GM23338 (cell line): ENCODE results near the gene LMAN2L. TPM values are rescaled to one million over a fixed set of nuclear protein-coding genes. Genes with fewer than 3 reads are reported as not detected.

Experiments
- ATAC-seq: fragments of 200-7000 bp; cut with Tn5 transposase; 3 replicates; pipeline ENCODE4 v1.9.1; 2020
- DNase-seq: peaks from one replicate; pipeline ENCODE4 v3.0.0-alpha.2; 2015; ENCODE audit warnings: low spot score
- H2AFZ ChIP-seq: fragments of 200-600 bp; sonication (generic); 2 replicates; pipeline ENCODE4 v1.8.0; 2016; ENCODE audit warnings: antibody characterized with exemption, mild to moderate bottlenecking, moderate library complexity
- H3F3A ChIP-seq: fragments of 200-600 bp; sonication (generic); replicated peaks from 2 replicates; pipeline ENCODE4 v1.8.0; 2017; ENCODE audit warnings: antibody characterized with exemption, mixed run types, low read depth
- H3K27ac ChIP-seq: fragments of 200-600 bp; sonication (generic); 2 replicates; pipeline ENCODE4 v1.6.1; 2016; ENCODE audit warnings: low read depth
- H3K27me3 ChIP-seq: fragments of 200-600 bp; sonication (generic); 2 replicates; pipeline ENCODE4 v1.8.0; 2016; ENCODE audit warnings: mild to moderate bottlenecking, mixed run types, moderate library complexity; ENCODE audit not compliant: insufficient read depth
- H3K36me3 ChIP-seq: fragments of 200-600 bp; sonication (generic); 2 replicates; pipeline ENCODE4 v1.8.0; 2016; ENCODE audit warnings: mild to moderate bottlenecking; ENCODE audit not compliant: insufficient read depth
- H3K4me1 ChIP-seq: fragments of 200-600 bp; sonication (generic); 2 replicates; pipeline ENCODE4 v1.8.0; 2016; ENCODE audit warnings: mild to moderate bottlenecking, moderate library complexity; ENCODE audit not compliant: insufficient read depth
- H3K4me2 ChIP-seq: fragments of 200-600 bp; sonication (generic); 2 replicates; pipeline ENCODE4 v1.7.1; 2017; ENCODE audit warnings: mixed run types
- H3K4me3 ChIP-seq: fragments of 200-600 bp; sonication (generic); 2 replicates; pipeline ENCODE4 v1.6.1; 2016; ENCODE audit warnings: mixed run types
- H3K79me2 ChIP-seq: fragments of 200-600 bp; sonication (generic); replicated peaks from 2 replicates; pipeline ENCODE4 v1.8.0; 2017; ENCODE audit warnings: mild to moderate bottlenecking; ENCODE audit not compliant: insufficient read depth
- H3K9me2 ChIP-seq: fragments of 200-600 bp; sonication (generic); 2 replicates; pipeline ENCODE4 v1.8.0; 2017; ENCODE audit not compliant: insufficient read depth
- H4K20me1 ChIP-seq: fragments of 200-600 bp; sonication (generic); replicated peaks from 2 replicates; pipeline ENCODE4 v1.8.0; 2017; ENCODE audit warnings: mild to moderate bottlenecking; ENCODE audit not compliant: insufficient read depth
- H3K27ac Mint-ChIP-seq: 2 replicates; pipeline ENCODE4 v1.8.0; 2020; ENCODE audit warnings: inconsistent platforms, mild to moderate bottlenecking, moderate library complexity, mixed read lengths
- H3K27me3 Mint-ChIP-seq: 3 replicates; pipeline ENCODE4 v1.8.0; 2022; ENCODE audit warnings: low read depth, mild to moderate bottlenecking, moderate library complexity, mixed read lengths, inconsistent platforms; ENCODE audit not compliant: insufficient read depth, poor library complexity
- H3K36me3 Mint-ChIP-seq: 3 replicates; pipeline ENCODE4 v1.8.0; 2021; ENCODE audit warnings: low read depth, mild to moderate bottlenecking, inconsistent platforms, moderate library complexity, mixed read lengths
- H3K4me1 Mint-ChIP-seq: 3 replicates; pipeline ENCODE4 v1.8.0; 2020; ENCODE audit warnings: mild to moderate bottlenecking, inconsistent platforms, mixed read lengths
- H3K4me3 Mint-ChIP-seq: 3 replicates; pipeline ENCODE4 v1.8.0; 2021; ENCODE audit warnings: moderate library complexity, mild to moderate bottlenecking, inconsistent platforms, mixed read lengths
- H3K9me3 Mint-ChIP-seq: 3 replicates; pipeline ENCODE4 v1.8.0; 2020; ENCODE audit warnings: moderate library complexity, mild to moderate bottlenecking, inconsistent platforms, mixed read lengths
- CREB1 ChIP-seq: fragments of 250-450 bp; sonication (Bioruptor Pico); IDR thresholded peaks from 2 replicates; pipeline ENCODE4 v1.5.0; 2020; ENCODE audit warnings: low read depth, mild to moderate bottlenecking, moderate library complexity
- ETS1 ChIP-seq: IDR thresholded peaks from 2 replicates; pipeline ENCODE4 v1.6.1; 2016; ENCODE audit warnings: antibody characterized with exemption
- EZH2 ChIP-seq: fragments of 200-600 bp; sonication (generic); IDR thresholded peaks from one replicate; pipeline ENCODE4 v1.8.0; 2017; ENCODE audit warnings: antibody characterized with exemption, mild to moderate bottlenecking, low read depth; ENCODE audit not compliant: unreplicated experiment
- EZH2phosphoT487 ChIP-seq: fragments of 200-600 bp; sonication (generic); IDR thresholded peaks from one replicate; pipeline ENCODE4 v1.8.1; 2018; ENCODE audit warnings: antibody characterized with exemption; ENCODE audit not compliant: unreplicated experiment
- JUNB ChIP-seq: IDR thresholded peaks from one replicate; pipeline ENCODE4 v1.6.1; 2016; ENCODE audit warnings: antibody characterized with exemption; ENCODE audit not compliant: unreplicated experiment
- NANOG ChIP-seq: IDR thresholded peaks from 2 replicates; pipeline ENCODE4 v1.6.1; 2016; ENCODE audit warnings: antibody characterized with exemption, borderline replicate concordance
- POLR2AphosphoS5 ChIP-seq: IDR thresholded peaks from 2 replicates; pipeline ENCODE4 v1.6.1; 2016; ENCODE audit warnings: antibody characterized with exemption, low read depth
- STAT1 ChIP-seq: IDR thresholded peaks from one replicate; pipeline ENCODE4 v1.6.1; 2016; ENCODE audit warnings: antibody characterized with exemption; ENCODE audit not compliant: unreplicated experiment
- ZNF114 ChIP-seq: fragments of 250-450 bp; sonication (Bioruptor Pico); IDR thresholded peaks from 2 replicates; pipeline ENCODE4 v1.5.0; 2020; ENCODE audit warnings: mild to moderate bottlenecking, moderate library complexity
- ZNF331 ChIP-seq: fragments of 250-450 bp; sonication (Bioruptor Pico); IDR thresholded peaks from 2 replicates; pipeline ENCODE4 v1.5.0; 2020; ENCODE audit warnings: low read depth, mild to moderate bottlenecking, moderate library complexity
- polyA plus RNA-seq: library from polyadenylated mRNA; unstranded; fragments of >200 nt; fragmentation: Nextera tagmentation; extraction: Ambion mirVana; gene quantifications from 2 replicates; pipeline ENCODE4 v1.2.1, GENCODE V29; 2016
- total RNA-seq: library from RNA; depleted of rRNA; stranded (reverse); fragments of >200 nt; shearing (Covaris generic); gene quantifications from 2 replicates; pipeline ENCODE4 v1.2.3, GENCODE V29; 2014
- TF ChIP-seq, protein P1 (sequence below), 2 experiments: fragments of 200-600 bp in 1 of 2; sonication (generic) in 1 of 2; conservative IDR thresholded peaks; 2 replicates each; pipeline versions ENCODE4 v1.5.1 to v1.6.1; 2016 to 2017; ENCODE audit warnings: antibody characterized with exemption in 2 of 2, low read depth in 2 of 2, mild to moderate bottlenecking in 2 of 2, moderate library complexity in 1 of 2
- TF ChIP-seq, protein P2 (sequence below): fragments of 250-450 bp; sonication (Bioruptor Pico); IDR thresholded peaks from 2 replicates; pipeline ENCODE4 v1.5.0; 2020; ENCODE audit warnings: mild to moderate bottlenecking, moderate library complexity

LMAN2L gene
- total and polyA plus RNA-seq, 2 experiments from 2014 or later = 11.8 to 15.8 TPM

DNA sequence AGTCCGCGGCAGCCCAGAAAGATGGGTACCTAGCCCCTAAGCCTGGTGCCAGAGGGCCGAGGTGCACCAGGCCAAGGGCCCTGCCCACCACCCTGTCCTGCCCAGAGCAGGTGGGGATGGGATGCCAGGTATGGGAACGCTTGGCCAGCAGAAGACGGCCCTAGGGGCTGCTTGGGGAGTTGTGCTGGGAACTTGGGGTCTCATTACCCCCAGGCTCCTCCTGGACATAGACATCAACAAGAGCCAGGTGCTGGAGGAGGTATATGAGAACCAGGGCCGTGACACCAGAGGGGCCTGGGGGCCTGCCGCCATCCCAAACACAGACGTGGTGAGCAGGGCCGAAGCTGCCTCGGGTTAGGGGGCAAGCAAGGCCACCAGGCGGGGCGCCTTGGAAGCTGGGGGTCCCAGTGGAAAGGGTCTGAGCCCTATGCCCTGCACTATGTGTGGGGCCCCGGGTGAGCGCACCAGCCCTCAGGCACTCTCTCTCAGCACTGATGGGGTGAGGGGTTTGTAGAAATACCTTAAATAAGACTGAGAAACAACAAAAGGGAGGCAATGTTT, 50.4 kb downstream of the LMAN2L start:
- no peak overlapping the region for H3K27ac Mint-ChIP-seq
- H3K9me2 ChIP-seq = no peaks in the 10 kb centered on the region
- H3K4me2 ChIP-seq = no peak overlapping the region
- no peaks in the 10 kb centered on the region for H3K79me2 ChIP-seq
- no peaks in the 10 kb centered on the region for H3F3A ChIP-seq
- no peak for ATAC-seq
- H3K27ac ChIP-seq = no peak overlapping the region
- no peaks in the 10 kb centered on the region for H4K20me1 ChIP-seq
- DNase-seq = no peak
- H3K36me3 Mint-ChIP-seq = no peaks in the 10 kb centered on the region
- H3K4me1 Mint-ChIP-seq = peaks cover 5% of the 10 kb centered on the region; the same call in 1 of the 3 replicates
- no peaks in the 10 kb centered on the region for H3K36me3 ChIP-seq
- no peak for TF ChIP-seq CREB1 (CRISPR knock-in tag)
- no peak for TF ChIP-seq EZH2
- TF ChIP-seq STAT1 = no peak
- TF ChIP-seq EZH2phosphoT487 = no peak
- no peak for TF ChIP-seq ZNF331
- no peak for TF ChIP-seq ZNF114
- no peaks in the 10 kb centered on the region for H3K4me1 ChIP-seq
- H2AFZ ChIP-seq = no peak overlapping the region
- H3K4me3 Mint-ChIP-seq = no peak overlapping the region
- H3K27me3 Mint-ChIP-seq = peaks cover 10% of the 10 kb centered on the region
- H3K27me3 ChIP-seq = no peaks in the 10 kb centered on the region
- no peaks in the 10 kb centered on the region for H3K9me3 Mint-ChIP-seq
- H3K4me3 ChIP-seq = no peak overlapping the region

DNA sequence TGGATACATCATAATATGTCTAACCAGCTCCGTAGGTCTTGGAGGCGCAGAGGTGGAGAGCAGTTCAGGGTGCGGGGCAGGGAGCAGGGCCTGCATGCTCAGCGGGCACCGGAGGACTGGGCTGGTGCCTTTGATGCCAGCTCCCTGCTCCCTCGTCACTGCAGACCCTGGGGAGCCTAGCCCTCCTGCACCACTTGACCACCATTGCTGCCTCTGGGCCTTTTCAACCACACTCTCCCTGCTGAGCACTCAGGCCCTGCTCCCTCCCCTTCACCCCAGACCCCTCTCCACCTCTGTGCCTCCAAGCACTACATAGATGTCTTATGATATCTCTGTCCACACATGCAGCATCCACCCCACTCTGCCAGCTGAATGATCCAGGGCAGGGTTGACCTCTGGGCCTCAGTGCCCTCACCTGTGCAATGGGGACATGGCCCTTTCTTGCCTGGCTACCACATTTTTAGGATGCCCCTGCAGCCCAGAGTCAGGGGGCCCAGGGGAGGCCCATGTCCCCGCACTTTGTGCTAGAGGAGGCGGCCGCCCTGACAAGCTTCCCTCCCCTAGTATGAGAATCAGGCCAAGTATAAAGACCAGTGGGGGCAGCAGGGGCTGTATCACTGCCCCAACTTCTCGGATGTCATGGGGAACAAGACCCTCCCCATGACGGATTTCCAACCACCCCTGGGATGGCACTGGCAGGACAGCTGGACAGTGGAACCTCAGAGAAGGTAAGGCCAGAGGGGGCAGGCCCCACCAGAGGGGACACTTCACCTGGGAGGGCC, 51.0 kb downstream of the LMAN2L start:
- Histone ChIP-seq H3K4me3 (no peak overlapping the region), H3K9me2 (no peaks in the 10 kb centered on the region), H3F3A (no peaks in the 10 kb centered on the region), H3K27me3 (no peaks in the 10 kb centered on the region), H3K36me3 (no peaks in the 10 kb centered on the region), H3K27ac (no peak overlapping the region), H3K79me2 (no peaks in the 10 kb centered on the region), H2AFZ (no peak overlapping the region), H3K4me1 (no peaks in the 10 kb centered on the region), H4K20me1 (no peaks in the 10 kb centered on the region), H3K4me2 (no peak overlapping the region)
- Mint-ChIP-seq H3K27ac (no peak overlapping the region), H3K9me3 (no peaks in the 10 kb centered on the region), H3K27me3 (peaks cover 12% of the 10 kb centered on the region), H3K4me3 (no peak overlapping the region), H3K4me1 (peaks cover 5% of the 10 kb centered on the region; the same call in 1 of the 3 replicates), H3K36me3 (no peaks in the 10 kb centered on the region)
- ATAC-seq = no peak
- no peak for DNase-seq
- no peak for TF ChIP-seq ZNF114
- no peak for TF ChIP-seq NANOG
- no peak for TF ChIP-seq ZNF331
- TF ChIP-seq POLR2AphosphoS5 = no peak
- TF ChIP-seq, protein P1, sequence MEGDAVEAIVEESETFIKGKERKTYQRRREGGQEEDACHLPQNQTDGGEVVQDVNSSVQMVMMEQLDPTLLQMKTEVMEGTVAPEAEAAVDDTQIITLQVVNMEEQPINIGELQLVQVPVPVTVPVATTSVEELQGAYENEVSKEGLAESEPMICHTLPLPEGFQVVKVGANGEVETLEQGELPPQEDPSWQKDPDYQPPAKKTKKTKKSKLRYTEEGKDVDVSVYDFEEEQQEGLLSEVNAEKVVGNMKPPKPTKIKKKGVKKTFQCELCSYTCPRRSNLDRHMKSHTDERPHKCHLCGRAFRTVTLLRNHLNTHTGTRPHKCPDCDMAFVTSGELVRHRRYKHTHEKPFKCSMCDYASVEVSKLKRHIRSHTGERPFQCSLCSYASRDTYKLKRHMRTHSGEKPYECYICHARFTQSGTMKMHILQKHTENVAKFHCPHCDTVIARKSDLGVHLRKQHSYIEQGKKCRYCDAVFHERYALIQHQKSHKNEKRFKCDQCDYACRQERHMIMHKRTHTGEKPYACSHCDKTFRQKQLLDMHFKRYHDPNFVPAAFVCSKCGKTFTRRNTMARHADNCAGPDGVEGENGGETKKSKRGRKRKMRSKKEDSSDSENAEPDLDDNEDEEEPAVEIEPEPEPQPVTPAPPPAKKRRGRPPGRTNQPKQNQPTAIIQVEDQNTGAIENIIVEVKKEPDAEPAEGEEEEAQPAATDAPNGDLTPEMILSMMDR (conservative IDR thresholded peaks at IDR 0.05; ENCODE audit: low read depth in 2 of 2) = no peak
- no peak for TF ChIP-seq JUNB
- no peak for TF ChIP-seq ETS1
- TF ChIP-seq, protein P2, sequence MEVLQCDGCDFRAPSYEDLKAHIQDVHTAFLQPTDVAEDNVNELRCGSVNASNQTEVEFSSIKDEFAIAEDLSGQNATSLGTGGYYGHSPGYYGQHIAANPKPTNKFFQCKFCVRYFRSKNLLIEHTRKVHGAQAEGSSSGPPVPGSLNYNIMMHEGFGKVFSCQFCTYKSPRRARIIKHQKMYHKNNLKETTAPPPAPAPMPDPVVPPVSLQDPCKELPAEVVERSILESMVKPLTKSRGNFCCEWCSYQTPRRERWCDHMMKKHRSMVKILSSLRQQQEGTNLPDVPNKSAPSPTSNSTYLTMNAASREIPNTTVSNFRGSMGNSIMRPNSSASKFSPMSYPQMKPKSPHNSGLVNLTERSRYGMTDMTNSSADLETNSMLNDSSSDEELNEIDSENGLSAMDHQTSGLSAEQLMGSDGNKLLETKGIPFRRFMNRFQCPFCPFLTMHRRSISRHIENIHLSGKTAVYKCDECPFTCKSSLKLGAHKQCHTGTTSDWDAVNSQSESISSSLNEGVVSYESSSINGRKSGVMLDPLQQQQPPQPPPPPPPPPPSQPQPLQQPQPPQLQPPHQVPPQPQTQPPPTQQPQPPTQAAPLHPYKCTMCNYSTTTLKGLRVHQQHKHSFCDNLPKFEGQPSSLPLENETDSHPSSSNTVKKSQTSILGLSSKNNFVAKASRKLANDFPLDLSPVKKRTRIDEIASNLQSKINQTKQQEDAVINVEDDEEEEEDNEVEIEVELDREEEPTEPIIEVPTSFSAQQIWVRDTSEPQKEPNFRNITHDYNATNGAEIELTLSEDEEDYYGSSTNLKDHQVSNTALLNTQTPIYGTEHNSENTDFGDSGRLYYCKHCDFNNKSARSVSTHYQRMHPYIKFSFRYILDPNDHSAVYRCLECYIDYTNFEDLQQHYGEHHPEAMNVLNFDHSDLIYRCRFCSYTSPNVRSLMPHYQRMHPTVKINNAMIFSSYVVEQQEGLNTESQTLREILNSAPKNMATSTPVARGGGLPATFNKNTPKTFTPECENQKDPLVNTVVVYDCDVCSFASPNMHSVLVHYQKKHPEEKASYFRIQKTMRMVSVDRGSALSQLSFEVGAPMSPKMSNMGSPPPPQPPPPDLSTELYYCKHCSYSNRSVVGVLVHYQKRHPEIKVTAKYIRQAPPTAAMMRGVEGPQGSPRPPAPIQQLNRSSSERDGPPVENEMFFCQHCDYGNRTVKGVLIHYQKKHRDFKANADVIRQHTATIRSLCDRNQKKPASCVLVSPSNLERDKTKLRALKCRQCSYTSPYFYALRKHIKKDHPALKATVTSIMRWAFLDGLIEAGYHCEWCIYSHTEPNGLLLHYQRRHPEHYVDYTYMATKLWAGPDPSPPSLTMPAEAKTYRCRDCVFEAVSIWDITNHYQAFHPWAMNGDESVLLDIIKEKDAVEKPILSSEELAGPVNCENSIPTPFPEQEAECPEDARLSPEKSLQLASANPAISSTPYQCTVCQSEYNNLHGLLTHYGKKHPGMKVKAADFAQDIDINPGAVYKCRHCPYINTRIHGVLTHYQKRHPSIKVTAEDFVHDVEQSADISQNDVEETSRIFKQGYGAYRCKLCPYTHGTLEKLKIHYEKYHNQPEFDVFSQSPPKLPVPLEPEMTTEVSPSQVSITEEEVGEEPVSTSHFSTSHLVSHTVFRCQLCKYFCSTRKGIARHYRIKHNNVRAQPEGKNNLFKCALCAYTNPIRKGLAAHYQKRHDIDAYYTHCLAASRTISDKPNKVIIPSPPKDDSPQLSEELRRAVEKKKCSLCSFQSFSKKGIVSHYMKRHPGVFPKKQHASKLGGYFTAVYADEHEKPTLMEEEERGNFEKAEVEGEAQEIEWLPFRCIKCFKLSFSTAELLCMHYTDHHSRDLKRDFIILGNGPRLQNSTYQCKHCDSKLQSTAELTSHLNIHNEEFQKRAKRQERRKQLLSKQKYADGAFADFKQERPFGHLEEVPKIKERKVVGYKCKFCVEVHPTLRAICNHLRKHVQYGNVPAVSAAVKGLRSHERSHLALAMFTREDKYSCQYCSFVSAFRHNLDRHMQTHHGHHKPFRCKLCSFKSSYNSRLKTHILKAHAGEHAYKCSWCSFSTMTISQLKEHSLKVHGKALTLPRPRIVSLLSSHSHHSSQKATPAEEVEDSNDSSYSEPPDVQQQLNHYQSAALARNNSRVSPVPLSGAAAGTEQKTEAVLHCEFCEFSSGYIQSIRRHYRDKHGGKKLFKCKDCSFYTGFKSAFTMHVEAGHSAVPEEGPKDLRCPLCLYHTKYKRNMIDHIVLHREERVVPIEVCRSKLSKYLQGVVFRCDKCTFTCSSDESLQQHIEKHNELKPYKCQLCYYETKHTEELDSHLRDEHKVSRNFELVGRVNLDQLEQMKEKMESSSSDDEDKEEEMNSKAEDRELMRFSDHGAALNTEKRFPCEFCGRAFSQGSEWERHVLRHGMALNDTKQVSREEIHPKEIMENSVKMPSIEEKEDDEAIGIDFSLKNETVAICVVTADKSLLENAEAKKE (CRISPR knock-in tag) = no peak
